ENCODE data around the gene ANO8. TPM values are rescaled to one million over a fixed set of nuclear protein-coding genes. Genes with fewer than 3 reads are reported as not detected.

ANO8 gene
- total and polyA plus RNA-seq, 2 experiments from 2014 or later, result 4.5 to 24.9 TPM

- Mint-ChIP-seq H3K36me3 (ENCODE audit: low read depth) (peaks cover 22% of the 10 kb centered on the region), H3K27me3 (ENCODE audit: insufficient read depth, low read depth, poor library complexity) (peaks cover 22% of the 10 kb centered on the region), H3K4me1 (peaks cover 27% of the 10 kb centered on the region), H3K4me3 (peak overlapping the region; percentile 44; the same call in 2 of the 3 replicates), H3K27ac (no peak overlapping the region), H3K9me3 (peaks cover 5% of the 10 kb centered on the region; the same call in 2 of the 3 replicates)
- Histone ChIP-seq H3K4me1 (ENCODE audit: insufficient read depth) (peaks cover 16% of the 10 kb centered on the region), H4K20me1 (replicated peaks; ENCODE audit: insufficient read depth) (no peaks in the 10 kb centered on the region), H3F3A (replicated peaks; ENCODE audit: low read depth) (peaks cover 31% of the 10 kb centered on the region), H3K4me2 (no peak overlapping the region), H2AFZ (no peak overlapping the region), H3K36me3 (ENCODE audit: insufficient read depth) (no peaks in the 10 kb centered on the region), H3K4me3 (no peak overlapping the region), H3K27me3 (ENCODE audit: insufficient read depth) (peaks cover 9% of the 10 kb centered on the region; the same call in 1 of the 2 replicates), H3K79me2 (replicated peaks; ENCODE audit: insufficient read depth) (no peaks in the 10 kb centered on the region), H3K27ac (ENCODE audit: low read depth) (no peak overlapping the region), H3K9me2 (ENCODE audit: insufficient read depth) (no peaks in the 10 kb centered on the region)
- ATAC-seq, result no peak
- TF ChIP-seq ETS1 (IDR thresholded peaks at IDR 0.05) (no peak), STAT1 (IDR thresholded peaks at IDR 0.05; ENCODE audit: unreplicated experiment) (no peak)
- DNase-seq (ENCODE audit: low spot score), result no peak
Observed at GRCh38 chr19:17330262-17331044, 4.2 kb downstream of the ANO8 start.

GRCh38 chr19:17329366-17330261 is 5.0 kb downstream of the ANO8 start:
- Histone ChIP-seq H4K20me1 (replicated peaks; ENCODE audit: insufficient read depth) (no peaks in the 10 kb centered on the region), H3K36me3 (ENCODE audit: insufficient read depth) (no peaks in the 10 kb centered on the region), H3K4me2 (peak overlapping the region; percentile 93), H3K4me1 (ENCODE audit: insufficient read depth) (peaks cover 16% of the 10 kb centered on the region), H3K27ac (ENCODE audit: low read depth) (no peak overlapping the region), H2AFZ (no peak overlapping the region), H3F3A (replicated peaks; ENCODE audit: low read depth) (peaks cover 29% of the 10 kb centered on the region), H3K79me2 (replicated peaks; ENCODE audit: insufficient read depth) (no peaks in the 10 kb centered on the region), H3K4me3 (peak overlapping the region; percentile 90), H3K27me3 (ENCODE audit: insufficient read depth) (peaks cover 9% of the 10 kb centered on the region; the same call in 1 of the 2 replicates), H3K9me2 (ENCODE audit: insufficient read depth) (no peaks in the 10 kb centered on the region)
- peaks cover 24% of the 10 kb centered on the region for H3K36me3 Mint-ChIP-seq (ENCODE audit: low read depth)
- DNase-seq (ENCODE audit: low spot score), result no peak
- no peak for ATAC-seq
- peak overlapping the region; percentile 60 for H3K4me3 Mint-ChIP-seq
- peaks cover 24% of the 10 kb centered on the region for H3K4me1 Mint-ChIP-seq
- H3K27ac Mint-ChIP-seq, result no peak overlapping the region
- peaks cover 2% of the 10 kb centered on the region; the same call in 2 of the 3 replicates for H3K9me3 Mint-ChIP-seq
- peaks cover 16% of the 10 kb centered on the region for H3K27me3 Mint-ChIP-seq (ENCODE audit: insufficient read depth, low read depth, poor library complexity)
- no peak for TF ChIP-seq STAT1 (IDR thresholded peaks at IDR 0.05; ENCODE audit: unreplicated experiment)
- TF ChIP-seq EZH2 (IDR thresholded peaks at IDR 0.05; ENCODE audit: low read depth, unreplicated experiment), result no peak
- TF ChIP-seq EZH2phosphoT487 (IDR thresholded peaks at IDR 0.05; ENCODE audit: unreplicated experiment), result no peak
- TF ChIP-seq, protein P1, sequence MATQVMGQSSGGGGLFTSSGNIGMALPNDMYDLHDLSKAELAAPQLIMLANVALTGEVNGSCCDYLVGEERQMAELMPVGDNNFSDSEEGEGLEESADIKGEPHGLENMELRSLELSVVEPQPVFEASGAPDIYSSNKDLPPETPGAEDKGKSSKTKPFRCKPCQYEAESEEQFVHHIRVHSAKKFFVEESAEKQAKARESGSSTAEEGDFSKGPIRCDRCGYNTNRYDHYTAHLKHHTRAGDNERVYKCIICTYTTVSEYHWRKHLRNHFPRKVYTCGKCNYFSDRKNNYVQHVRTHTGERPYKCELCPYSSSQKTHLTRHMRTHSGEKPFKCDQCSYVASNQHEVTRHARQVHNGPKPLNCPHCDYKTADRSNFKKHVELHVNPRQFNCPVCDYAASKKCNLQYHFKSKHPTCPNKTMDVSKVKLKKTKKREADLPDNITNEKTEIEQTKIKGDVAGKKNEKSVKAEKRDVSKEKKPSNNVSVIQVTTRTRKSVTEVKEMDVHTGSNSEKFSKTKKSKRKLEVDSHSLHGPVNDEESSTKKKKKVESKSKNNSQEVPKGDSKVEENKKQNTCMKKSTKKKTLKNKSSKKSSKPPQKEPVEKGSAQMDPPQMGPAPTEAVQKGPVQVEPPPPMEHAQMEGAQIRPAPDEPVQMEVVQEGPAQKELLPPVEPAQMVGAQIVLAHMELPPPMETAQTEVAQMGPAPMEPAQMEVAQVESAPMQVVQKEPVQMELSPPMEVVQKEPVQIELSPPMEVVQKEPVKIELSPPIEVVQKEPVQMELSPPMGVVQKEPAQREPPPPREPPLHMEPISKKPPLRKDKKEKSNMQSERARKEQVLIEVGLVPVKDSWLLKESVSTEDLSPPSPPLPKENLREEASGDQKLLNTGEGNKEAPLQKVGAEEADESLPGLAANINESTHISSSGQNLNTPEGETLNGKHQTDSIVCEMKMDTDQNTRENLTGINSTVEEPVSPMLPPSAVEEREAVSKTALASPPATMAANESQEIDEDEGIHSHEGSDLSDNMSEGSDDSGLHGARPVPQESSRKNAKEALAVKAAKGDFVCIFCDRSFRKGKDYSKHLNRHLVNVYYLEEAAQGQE (IDR thresholded peaks at IDR 0.05; ENCODE audit: unreplicated experiment), result no peak
- TF ChIP-seq ZNF331 (CRISPR knock-in tag; IDR thresholded peaks at IDR 0.05; ENCODE audit: low read depth), result no peak
- no peak for TF ChIP-seq POLR2AphosphoS5 (IDR thresholded peaks at IDR 0.05; ENCODE audit: low read depth)
- no peak for TF ChIP-seq ETS1 (IDR thresholded peaks at IDR 0.05)
- TF ChIP-seq, protein P2, sequence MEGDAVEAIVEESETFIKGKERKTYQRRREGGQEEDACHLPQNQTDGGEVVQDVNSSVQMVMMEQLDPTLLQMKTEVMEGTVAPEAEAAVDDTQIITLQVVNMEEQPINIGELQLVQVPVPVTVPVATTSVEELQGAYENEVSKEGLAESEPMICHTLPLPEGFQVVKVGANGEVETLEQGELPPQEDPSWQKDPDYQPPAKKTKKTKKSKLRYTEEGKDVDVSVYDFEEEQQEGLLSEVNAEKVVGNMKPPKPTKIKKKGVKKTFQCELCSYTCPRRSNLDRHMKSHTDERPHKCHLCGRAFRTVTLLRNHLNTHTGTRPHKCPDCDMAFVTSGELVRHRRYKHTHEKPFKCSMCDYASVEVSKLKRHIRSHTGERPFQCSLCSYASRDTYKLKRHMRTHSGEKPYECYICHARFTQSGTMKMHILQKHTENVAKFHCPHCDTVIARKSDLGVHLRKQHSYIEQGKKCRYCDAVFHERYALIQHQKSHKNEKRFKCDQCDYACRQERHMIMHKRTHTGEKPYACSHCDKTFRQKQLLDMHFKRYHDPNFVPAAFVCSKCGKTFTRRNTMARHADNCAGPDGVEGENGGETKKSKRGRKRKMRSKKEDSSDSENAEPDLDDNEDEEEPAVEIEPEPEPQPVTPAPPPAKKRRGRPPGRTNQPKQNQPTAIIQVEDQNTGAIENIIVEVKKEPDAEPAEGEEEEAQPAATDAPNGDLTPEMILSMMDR (conservative IDR thresholded peaks at IDR 0.05; ENCODE audit: low read depth in 2 of 2), result no peak
- no peak for TF ChIP-seq NANOG (IDR thresholded peaks at IDR 0.05; ENCODE audit: borderline replicate concordance)
